Neutrophil (primary cell): Measurements from ENCODE around the gene FRMPD4.

Source experiments
- H3K27ac ChIP-seq: fragments of 200-600 bp; sonication (generic); 2 replicates; pipeline ENCODE4 v1.5.1; 2016; ENCODE audit warnings: mild to moderate bottlenecking, moderate library complexity
- H3K27me3 ChIP-seq: fragments of 200-600 bp; sonication (generic); 2 replicates; pipeline ENCODE4 v1.6.0; 2016; ENCODE audit warnings: mild to moderate bottlenecking
- H3K36me3 ChIP-seq: fragments of 200-600 bp; sonication (generic); 2 replicates; pipeline ENCODE4 v1.5.1; 2017
- H3K4me1 ChIP-seq, 2 experiments: fragments of 200-600 bp in 1 of 2; sonication (generic) in 1 of 2; 1 replicate in 1 of 2; 2 replicates in 1 of 2; pipeline versions ENCODE4 v1.5.1 to v1.6.1; 2013 to 2016; ENCODE audit warnings: low read depth in 1 of 2, low read length in 1 of 2, mild to moderate bottlenecking in 1 of 2, moderate library complexity in 1 of 2; ENCODE audit not compliant: control insufficient read depth in 1 of 2, insufficient read depth in 1 of 2
- H3K4me3 ChIP-seq, 2 experiments: fragments of 200-600 bp in 1 of 2; sonication (generic) in 1 of 2; 1 replicate in 1 of 2; 2 replicates in 1 of 2; pipeline ENCODE4 v1.5.1; 2013 to 2016; ENCODE audit warnings: low read depth in 1 of 2, low read length in 1 of 2, mild to moderate bottlenecking in 1 of 2, moderate library complexity in 1 of 2
- H3K9me3 ChIP-seq: fragments of 200-600 bp; sonication (generic); 2 replicates; pipeline ENCODE4 v1.5.1; 2016
- CTCF ChIP-seq: fragments of 200-600 bp; sonication (generic); IDR thresholded peaks from 2 replicates; pipeline ENCODE4 v1.5.1; 2016; ENCODE audit warnings: antibody characterized with exemption

Gene FRMPD4

DNA sequence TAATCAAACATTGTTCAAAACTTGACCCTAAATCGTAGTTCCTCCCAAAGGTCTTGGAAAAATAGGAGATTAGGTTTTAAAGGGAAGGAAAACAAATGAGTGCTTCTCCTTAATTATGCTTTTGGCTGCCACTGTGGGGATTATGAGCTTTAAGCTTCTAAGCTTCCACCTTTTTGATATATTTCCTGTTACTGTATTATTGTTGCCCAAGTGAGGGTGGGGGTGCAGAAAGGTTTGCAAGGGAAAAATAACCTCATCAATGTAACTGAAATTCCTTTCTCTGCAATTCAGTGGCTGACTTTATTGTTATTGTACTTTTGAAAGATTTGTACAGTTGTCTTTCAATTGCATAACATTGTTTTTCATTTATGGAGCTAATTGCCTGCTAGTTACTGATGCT lies 285.1 kb downstream of the FRMPD4 start:
- Histone ChIP-seq H3K9me3 (no peaks in the 10 kb centered on the region), H3K4me1 (no peaks in the 10 kb centered on the region), H3K27ac (no peak overlapping the region), H3K27me3 (no peaks in the 10 kb centered on the region), H3K36me3 (no peaks in the 10 kb centered on the region), H3K4me3 (no peak overlapping the region)
- no peak for TF ChIP-seq CTCF

GRCh38 chrX:12425496-12425895 lies 287.2 kb downstream of the FRMPD4 start:
- TF ChIP-seq CTCF = no peak
- H3K36me3 ChIP-seq = no peaks in the 10 kb centered on the region
- no peaks in the 10 kb centered on the region for H3K27me3 ChIP-seq
- H3K9me3 ChIP-seq = no peaks in the 10 kb centered on the region
- H3K4me1 ChIP-seq = no peaks in the 10 kb centered on the region
- no peak overlapping the region for H3K27ac ChIP-seq
- no peak overlapping the region for H3K4me3 ChIP-seq

DNA sequence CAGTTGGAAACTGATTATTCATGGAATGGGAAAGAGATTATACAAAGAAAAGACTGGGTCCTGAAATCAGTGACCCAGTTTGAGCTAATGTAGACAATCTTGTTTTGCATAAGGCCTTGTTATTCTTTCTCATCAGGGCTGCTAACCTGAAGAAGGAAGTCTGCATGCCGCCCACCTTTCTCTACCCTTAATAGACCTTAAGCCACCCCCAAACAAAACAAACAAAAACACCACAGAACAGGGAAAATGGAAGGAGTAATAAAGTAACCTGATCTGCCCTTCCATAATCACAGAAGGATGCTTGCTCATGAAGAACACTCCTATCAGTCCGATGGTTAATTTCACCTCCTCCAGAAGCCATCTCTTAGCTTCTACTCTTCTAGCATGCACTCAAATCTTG lies 288.1 kb downstream of the FRMPD4 start:
- no peaks in the 10 kb centered on the region for H3K4me1 ChIP-seq

GRCh38 chrX:12434493-12434892 lies 296.2 kb downstream of the FRMPD4 start:
- Histone ChIP-seq H3K4me3 (no peak overlapping the region), H3K9me3 (no peaks in the 10 kb centered on the region), H3K36me3 (no peaks in the 10 kb centered on the region), H3K27ac (no peak overlapping the region), H3K27me3 (no peaks in the 10 kb centered on the region), H3K4me1 (no peaks in the 10 kb centered on the region)
- no peak for TF ChIP-seq CTCF

More for the DNA sequence above, 288.1 kb downstream of the FRMPD4 start:
- H3K36me3 ChIP-seq = no peaks in the 10 kb centered on the region
- no peaks in the 10 kb centered on the region for H3K9me3 ChIP-seq
- no peaks in the 10 kb centered on the region for H3K27me3 ChIP-seq
- H3K27ac ChIP-seq = no peak overlapping the region
- no peak overlapping the region for H3K4me3 ChIP-seq
- TF ChIP-seq CTCF = no peak

GRCh38 chrX:12439416-12439815 lies 301.1 kb downstream of the FRMPD4 start:
- Histone ChIP-seq H3K9me3 (no peaks in the 10 kb centered on the region), H3K27me3 (no peaks in the 10 kb centered on the region), H3K4me3 (no peak overlapping the region), H3K4me1 (no peaks in the 10 kb centered on the region), H3K36me3 (no peaks in the 10 kb centered on the region), H3K27ac (no peak overlapping the region)
- no peak for TF ChIP-seq CTCF

GRCh38 chrX:12440246-12440645 lies 302.0 kb downstream of the FRMPD4 start:
- no peaks in the 10 kb centered on the region for H3K36me3 ChIP-seq
- no peak overlapping the region for H3K27ac ChIP-seq
- TF ChIP-seq CTCF = no peak
- no peaks in the 10 kb centered on the region for H3K4me1 ChIP-seq
- H3K4me3 ChIP-seq = no peak overlapping the region
- no peaks in the 10 kb centered on the region for H3K9me3 ChIP-seq
- no peaks in the 10 kb centered on the region for H3K27me3 ChIP-seq
